H9 (cell line): ENCODE data around the gene ADGRB3. TPM values are rescaled to one million over a fixed set of nuclear protein-coding genes. Genes with fewer than 3 reads are reported as not detected.

Experiments
- DNase-seq: peaks from one replicate; pipeline ENCODE4 v3.0.0-alpha.2; 2017
- H2AFZ ChIP-seq: one replicate; pipeline ENCODE4 v1.6.1; 2013; ENCODE audit warnings: mild to moderate bottlenecking, low read length, control low read depth, moderate library complexity
- H2AK5ac ChIP-seq: 2 replicates; pipeline ENCODE4 v1.6.1; 2013; ENCODE audit warnings: low read length, control low read depth, mixed read lengths; ENCODE audit not compliant: insufficient read length
- H2BK120ac ChIP-seq: one replicate; pipeline ENCODE4 v1.6.1; 2013; ENCODE audit warnings: low read depth, mild to moderate bottlenecking, low read length, control low read depth, inconsistent platforms; ENCODE audit not compliant: poor library complexity, severe bottlenecking
- H2BK12ac ChIP-seq: 2 replicates; pipeline ENCODE4 v1.6.1; 2013; ENCODE audit warnings: low read length, control low read depth, mixed read lengths, low read depth; ENCODE audit not compliant: insufficient read length
- H2BK15ac ChIP-seq: 2 replicates; pipeline ENCODE4 v1.6.1; 2013; ENCODE audit warnings: low read depth, low read length, control low read depth
- H2BK20ac ChIP-seq: one replicate; pipeline ENCODE4 v1.6.1; 2013; ENCODE audit warnings: low read depth, mild to moderate bottlenecking, low read length, control low read depth, inconsistent platforms; ENCODE audit not compliant: poor library complexity, severe bottlenecking
- H2BK5ac ChIP-seq: 2 replicates; pipeline ENCODE4 v1.6.1; 2013; ENCODE audit warnings: low read length, control low read depth, mixed read lengths; ENCODE audit not compliant: insufficient read length
- H3K14ac ChIP-seq: 2 replicates; pipeline ENCODE4 v1.6.1; 2013; ENCODE audit warnings: low read length, control low read depth; ENCODE audit not compliant: insufficient read depth
- H3K18ac ChIP-seq: 2 replicates; pipeline ENCODE4 v1.6.1; 2013; ENCODE audit warnings: low read depth, mild to moderate bottlenecking, mixed read lengths, low read length, control low read depth; ENCODE audit not compliant: insufficient read length
- H3K23ac ChIP-seq: 2 replicates; pipeline ENCODE4 v1.6.1; 2013; ENCODE audit warnings: low read length, control low read depth, mixed read lengths, low read depth; ENCODE audit not compliant: insufficient read length
- H3K23me2 ChIP-seq: 2 replicates; pipeline ENCODE4 v1.6.1; 2013; ENCODE audit warnings: low read depth, mild to moderate bottlenecking, mixed read lengths, low read length, control low read depth; ENCODE audit not compliant: insufficient read length, poor library complexity, severe bottlenecking
- H3K27ac ChIP-seq: 2 replicates; pipeline ENCODE4 v1.5.1; 2013; ENCODE audit warnings: low read length, control low read depth, mixed read lengths, low read depth; ENCODE audit not compliant: insufficient read length
- H3K27me3 ChIP-seq: 2 replicates; pipeline ENCODE4 v1.6.1; 2013; ENCODE audit warnings: low read length, control low read depth, inconsistent platforms; ENCODE audit not compliant: insufficient read depth
- H3K4ac ChIP-seq: 2 replicates; pipeline ENCODE4 v1.6.1; 2013; ENCODE audit warnings: low read depth, mild to moderate bottlenecking, control low read depth, inconsistent platforms, low read length, moderate library complexity
- H3K4me1 ChIP-seq: 2 replicates; pipeline ENCODE4 v1.6.1; 2013; ENCODE audit warnings: low read length, control low read depth, inconsistent platforms; ENCODE audit not compliant: insufficient read depth
- H3K4me2 ChIP-seq: 2 replicates; pipeline ENCODE4 v1.6.1; 2013; ENCODE audit warnings: low read length, control low read depth, mixed read lengths; ENCODE audit not compliant: insufficient read length, insufficient read depth
- H3K56ac ChIP-seq: 2 replicates; pipeline ENCODE4 v1.6.1; 2013; ENCODE audit warnings: low read depth, mild to moderate bottlenecking, mixed read lengths, low read length, control low read depth; ENCODE audit not compliant: insufficient read length
- H3K79me1 ChIP-seq: 2 replicates; pipeline ENCODE4 v1.6.1; 2013; ENCODE audit warnings: low read depth, mild to moderate bottlenecking, moderate library complexity, low read length, control low read depth, inconsistent platforms; ENCODE audit not compliant: insufficient read depth, poor library complexity, severe bottlenecking
- H3K79me2 ChIP-seq: 2 replicates; pipeline ENCODE4 v1.6.1; 2013; ENCODE audit warnings: low read length, control low read depth, inconsistent platforms; ENCODE audit not compliant: insufficient read depth
- H3K9ac ChIP-seq: 2 replicates; pipeline ENCODE4 v1.6.1; 2013; ENCODE audit warnings: low read length, control low read depth, mixed read lengths; ENCODE audit not compliant: insufficient read length; ENCODE audit errors: extremely low read depth
- H3K9me3 ChIP-seq: one replicate; pipeline ENCODE4 v1.6.1; 2013; ENCODE audit warnings: low read depth, low read length, inconsistent platforms; ENCODE audit not compliant: control insufficient read depth
- H3T11ph ChIP-seq: one replicate; pipeline ENCODE4 v1.6.1; 2013; ENCODE audit warnings: mild to moderate bottlenecking, low read length, control low read depth, inconsistent platforms
- H4K20me1 ChIP-seq: one replicate; pipeline ENCODE4 v1.6.1; 2013; ENCODE audit not compliant: control insufficient read depth, insufficient read length, insufficient read depth
- H4K5ac ChIP-seq: 2 replicates; pipeline ENCODE4 v1.6.1; 2013; ENCODE audit warnings: low read depth, mild to moderate bottlenecking, mixed read lengths, low read length, control low read depth; ENCODE audit not compliant: insufficient read length
- H4K8ac ChIP-seq: replicated peaks from 2 replicates; pipeline ENCODE4 v1.6.1; 2013; ENCODE audit warnings: low read length, control low read depth, mixed read lengths, low read depth; ENCODE audit not compliant: insufficient read length
- H4K91ac ChIP-seq: 2 replicates; pipeline ENCODE4 v1.6.1; 2013; ENCODE audit warnings: low read depth, mild to moderate bottlenecking, moderate library complexity, mixed read lengths, low read length, control low read depth; ENCODE audit not compliant: insufficient read length
- H3K27ac Mint-ChIP-seq, 3 experiments: 2 replicates in 2 of 3; 3 replicates in 1 of 3; pipeline ENCODE4 v1.8.0; 2020 to 2021; ENCODE audit warnings: mixed read lengths in 3 of 3, mild to moderate bottlenecking in 1 of 3, moderate library complexity in 1 of 3
- H3K27me3 Mint-ChIP-seq: 2 replicates; pipeline ENCODE4 v1.8.0; 2021; ENCODE audit warnings: low read depth, mild to moderate bottlenecking, moderate library complexity, mixed read lengths
- H3K36me3 Mint-ChIP-seq, 3 experiments: 2 replicates in 2 of 3; 3 replicates in 1 of 3; pipeline ENCODE4 v1.8.0; 2020 to 2021; ENCODE audit warnings: low read depth in 3 of 3, mixed read lengths in 3 of 3; ENCODE audit not compliant: insufficient read depth in 1 of 3
- H3K4me1 Mint-ChIP-seq, 2 experiments: 2 replicates each; pipeline ENCODE4 v1.8.0; 2020; ENCODE audit warnings: mixed read lengths in 2 of 2
- H3K4me3 Mint-ChIP-seq, 2 experiments: 2 replicates in 1 of 2; 3 replicates in 1 of 2; pipeline ENCODE4 v1.8.0; 2020 to 2021; ENCODE audit warnings: mild to moderate bottlenecking in 2 of 2, mixed read lengths in 2 of 2, moderate library complexity in 1 of 2
- H3K9me3 Mint-ChIP-seq, 2 experiments: 2 replicates in 1 of 2; 3 replicates in 1 of 2; pipeline ENCODE4 v1.8.0; 2020; ENCODE audit warnings: mild to moderate bottlenecking in 2 of 2, mixed read lengths in 2 of 2, moderate library complexity in 1 of 2
- CTCF ChIP-seq: fragments of 200-600 bp; sonication (generic); conservative IDR thresholded peaks from 3 replicates; pipeline ENCODE4 v1.8.0; 2021; ENCODE audit warnings: antibody characterized with exemption, mild to moderate bottlenecking
- total RNA-seq: library from RNA; stranded (reverse); gene quantifications from 2 replicates; pipeline ENCODE4 v1.2.1, GENCODE V29; 2021

Gene ADGRB3
- total RNA-seq, 1 experiment from 2014 or later = 0.37 TPM

- Histone ChIP-seq H2BK12ac (no peak overlapping the region), H3K18ac (no peak overlapping the region)
Measured at GRCh38 chr6:69122407-69122773, 487.3 kb downstream of the ADGRB3 start.

More at GRCh38 chr6:69122407-69122773, 487.3 kb downstream of the ADGRB3 start:
- H4K8ac ChIP-seq = no peak overlapping the region
- H2BK15ac ChIP-seq = no peak overlapping the region
- H4K5ac ChIP-seq = no peak overlapping the region
- H3K27me3 ChIP-seq = no peaks in the 10 kb centered on the region
- no peak overlapping the region for H2BK20ac ChIP-seq
- H3K79me1 ChIP-seq = no peaks in the 10 kb centered on the region
- no peak overlapping the region for H2BK120ac ChIP-seq
- H3K9me3 ChIP-seq = no peaks in the 10 kb centered on the region
- Mint-ChIP-seq H3K4me3 (no peak overlapping the region), H3K27me3 (no peaks in the 10 kb centered on the region), H3K4me1 (peaks cover 4 to 6% of the 10 kb centered on the region in 2 experiments), H3K9me3 (peaks cover 10 to 18% of the 10 kb centered on the region in 2 experiments), H3K27ac (no peak overlapping the region), H3K36me3 (peaks cover 2 to 7% (median 4%) of the 10 kb centered on the region in 3 experiments; a peak in 5 of 7 replicates)
- no peaks in the 10 kb centered on the region for H3K79me2 ChIP-seq
- no peaks in the 10 kb centered on the region for H3K4me1 ChIP-seq
- no peak overlapping the region for H3K27ac ChIP-seq
- H3K23ac ChIP-seq = no peak overlapping the region
- H2BK5ac ChIP-seq = no peak overlapping the region
- no peak overlapping the region for H3T11ph ChIP-seq
- DNase-seq = no peak
- H2AFZ ChIP-seq = no peak overlapping the region
- no peaks in the 10 kb centered on the region for H4K20me1 ChIP-seq
- no peak overlapping the region for H2AK5ac ChIP-seq
- TF ChIP-seq CTCF = no peak
- no peak overlapping the region for H3K14ac ChIP-seq
- H3K56ac ChIP-seq = no peak overlapping the region
- H3K4me2 ChIP-seq = no peak overlapping the region
- H3K4ac ChIP-seq = no peak overlapping the region
- no peak overlapping the region for H4K91ac ChIP-seq
- no peak overlapping the region for H3K9ac ChIP-seq
- no peaks in the 10 kb centered on the region for H3K23me2 ChIP-seq
